ENCODE measurements around the gene INTS1.
"Not testable (repeated sequence)": the region's sequence is repeated elsewhere in the genome, so short reads cannot be mapped to it uniquely, and the experiment has no call there.

INTS1 gene

DNA sequence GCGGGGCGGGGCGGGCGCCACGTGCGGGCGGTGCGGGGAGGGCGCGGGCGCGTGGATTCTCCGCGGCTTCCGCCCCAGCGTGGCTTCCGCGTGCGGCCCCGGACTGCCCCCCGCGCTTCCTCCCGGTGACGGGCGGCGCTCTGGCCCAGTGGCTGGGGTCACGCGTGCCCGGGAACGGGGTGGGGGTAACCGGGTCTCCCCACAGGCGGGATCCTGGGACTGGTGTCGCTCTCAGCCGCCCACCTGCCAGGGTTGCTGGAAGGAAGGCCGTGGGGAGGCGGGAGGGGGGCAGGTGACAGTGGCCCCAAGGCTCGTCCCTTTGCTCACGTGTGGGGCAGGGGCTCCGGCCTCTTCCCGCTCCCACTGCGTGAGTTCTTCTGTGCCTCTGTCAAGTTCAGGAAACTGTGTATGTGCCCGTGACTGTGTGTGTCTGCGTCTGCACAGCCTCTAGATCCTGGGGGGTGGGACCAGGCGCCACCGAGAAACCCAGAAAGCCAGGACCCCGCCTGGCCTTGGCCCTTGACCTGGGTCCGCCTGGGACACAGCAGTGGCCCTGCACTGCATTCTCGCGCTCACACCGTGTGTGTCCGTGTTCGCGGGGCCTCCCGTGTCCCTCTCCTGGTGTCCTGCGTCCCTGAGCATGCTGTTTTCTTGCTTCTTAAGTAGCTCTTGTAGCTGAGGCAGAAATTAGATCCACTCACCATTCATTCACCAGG lies 27.2 kb upstream of the INTS1 start:
- DNase-seq = no peak

DNA sequence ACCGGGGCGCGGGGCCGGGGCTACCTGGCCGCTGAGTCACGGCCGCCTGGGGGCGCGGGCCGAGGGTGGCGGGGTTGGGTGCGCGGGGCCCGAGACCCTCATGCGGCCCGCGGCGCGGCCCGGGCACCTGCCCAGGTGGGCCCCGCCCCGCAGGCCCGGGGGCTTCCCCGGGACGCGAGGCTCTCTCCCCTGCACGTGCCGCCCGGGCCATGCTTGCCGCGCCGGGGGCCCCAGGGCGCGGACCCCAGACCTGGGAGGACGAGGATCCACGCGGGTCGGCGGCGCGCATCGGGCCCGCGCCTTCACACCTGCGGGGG lies 26.7 kb upstream of the INTS1 start:
- no peak for DNase-seq

DNA sequence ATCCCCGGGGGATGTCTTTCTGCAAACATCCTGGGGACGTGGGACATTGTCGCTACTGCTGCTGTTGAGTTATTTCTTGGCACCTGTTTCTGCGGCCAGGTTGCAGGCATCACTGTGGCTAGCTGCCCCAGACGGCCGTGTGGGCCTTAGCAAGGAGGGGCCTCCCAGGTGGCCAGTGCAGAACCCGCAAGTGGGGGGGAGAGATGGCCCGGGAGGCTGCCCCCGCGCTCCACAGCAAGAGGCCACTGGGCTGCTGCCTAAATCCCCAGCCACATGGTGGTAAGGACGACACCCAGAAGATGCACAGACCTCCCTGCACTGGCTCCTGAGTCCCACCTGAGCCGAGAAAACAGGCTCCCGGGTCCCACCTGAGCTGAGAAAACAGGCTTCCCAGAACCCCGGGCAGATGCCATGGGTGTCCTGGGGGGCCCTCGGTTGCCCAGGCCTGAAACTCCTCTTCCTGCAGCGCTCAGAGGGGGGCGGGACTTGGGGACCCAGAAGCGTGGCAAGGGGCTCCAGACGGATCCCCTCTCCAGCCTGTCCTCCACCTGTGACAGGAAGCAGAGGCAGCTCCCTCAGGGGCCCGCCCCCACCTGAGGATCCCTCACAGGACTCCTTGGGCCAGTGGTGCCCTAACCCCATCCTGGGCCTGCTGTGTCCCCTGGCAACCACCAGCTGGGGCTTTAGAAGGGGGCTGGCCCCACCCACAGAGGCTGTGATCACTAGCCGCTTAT lies 25.4 kb upstream of the INTS1 start:
- DNase-seq = no peak

DNA sequence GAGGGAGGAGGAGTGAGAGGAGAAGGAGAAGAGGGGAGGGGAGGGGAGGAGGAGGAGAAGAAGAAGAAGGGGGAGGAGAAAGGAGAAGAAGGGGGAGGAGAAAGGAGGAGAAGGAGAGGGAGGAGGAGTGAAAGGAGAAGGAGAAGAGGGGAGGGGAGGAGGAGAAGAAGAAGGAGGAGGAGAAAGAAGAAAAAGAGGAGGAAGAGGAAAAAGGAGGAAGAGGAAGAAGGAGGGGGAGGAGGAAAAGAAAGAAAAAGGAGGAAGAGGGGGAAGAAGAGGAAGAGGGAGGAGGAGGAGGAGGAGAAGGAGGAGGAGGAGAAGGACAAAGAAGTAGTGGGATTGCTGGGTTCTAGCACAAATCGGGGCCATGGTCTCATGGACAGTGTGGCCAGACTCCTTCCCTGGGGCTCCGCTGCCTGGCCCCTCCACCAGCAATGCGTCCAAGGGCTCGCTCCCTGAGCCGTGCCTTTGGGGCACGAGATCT lies 22.1 kb upstream of the INTS1 start:
- no peak for DNase-seq

DNA sequence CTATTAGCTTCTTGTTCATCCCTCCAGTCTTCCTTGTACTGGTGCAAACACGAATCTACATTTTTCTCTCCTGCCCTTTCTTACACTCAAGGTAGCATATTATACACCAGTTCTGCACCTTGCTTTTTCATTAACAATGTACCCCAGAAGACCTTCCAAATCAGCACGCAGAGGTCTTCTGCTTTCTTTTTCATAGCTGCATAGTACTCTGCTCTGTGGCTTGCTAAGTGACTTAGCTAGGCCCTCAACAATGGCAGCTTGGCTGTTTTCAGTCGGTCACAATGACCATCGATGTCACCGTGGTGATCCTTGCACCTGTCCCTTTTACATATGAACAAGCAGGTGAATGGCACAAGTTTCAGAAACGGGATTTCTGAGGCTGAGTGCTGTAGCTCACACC lies 21.2 kb upstream of the INTS1 start:
- DNase-seq = no peak

DNA sequence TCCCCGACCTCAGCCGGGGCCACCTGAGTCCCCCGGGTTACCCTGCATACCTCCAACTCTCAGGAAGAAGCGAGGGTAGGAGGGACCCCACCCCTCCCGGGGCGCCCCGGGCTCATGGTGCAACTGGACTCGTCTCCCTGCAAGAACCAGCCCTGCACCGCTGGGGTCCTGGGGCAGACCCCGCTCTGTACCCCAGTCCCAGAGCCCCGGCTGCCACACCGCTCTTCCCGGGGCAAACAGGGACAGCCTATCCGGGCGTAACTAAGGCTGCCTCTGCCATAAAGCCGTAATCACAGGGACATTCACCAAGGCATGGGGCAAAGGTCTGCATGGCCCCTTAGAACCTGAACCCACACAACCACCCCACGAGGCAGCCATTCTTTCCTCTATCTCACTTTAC lies 19.7 kb upstream of the INTS1 start:
- DNase-seq = no peak

DNA sequence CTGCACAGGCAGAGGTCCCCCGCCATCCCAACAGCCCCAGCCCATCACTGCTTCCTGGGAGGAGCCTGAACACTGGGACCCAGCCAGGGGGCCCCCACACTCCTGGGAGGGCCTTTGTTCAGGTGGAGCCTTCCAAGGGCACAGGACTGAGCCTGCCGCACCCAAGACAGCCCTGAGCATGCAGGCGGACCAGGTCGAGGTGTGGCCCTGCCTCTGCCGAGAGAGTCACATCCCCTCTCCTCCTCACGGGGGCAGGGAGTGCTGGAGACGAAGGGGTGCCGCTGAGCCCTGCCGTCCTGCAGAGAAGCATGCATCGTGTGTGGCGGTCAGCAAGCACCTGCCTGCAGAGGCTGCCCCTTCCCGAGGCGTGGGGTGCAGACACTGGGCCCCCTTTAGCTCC lies 19.0 kb upstream of the INTS1 start:
- DNase-seq = no peak

DNA sequence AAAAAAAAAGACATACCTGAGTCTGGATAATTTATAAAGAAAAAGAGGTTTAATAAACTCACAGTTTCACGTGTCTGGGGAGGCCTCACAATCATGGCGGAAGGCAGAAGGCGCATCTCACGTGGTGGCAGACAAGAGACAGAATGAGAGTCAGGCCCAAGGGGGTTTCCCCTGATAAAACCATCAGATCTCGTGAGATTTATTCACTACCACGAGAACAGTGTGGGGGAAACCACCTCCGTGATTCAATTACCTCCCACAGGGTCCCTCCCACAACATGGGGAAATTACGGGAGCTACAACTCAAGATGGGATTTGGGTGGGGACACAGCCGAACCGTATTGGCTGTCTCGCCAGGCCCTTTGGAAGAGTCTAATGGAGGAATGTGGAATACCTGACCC lies 17.3 kb upstream of the INTS1 start:
- no peak for DNase-seq

DNA sequence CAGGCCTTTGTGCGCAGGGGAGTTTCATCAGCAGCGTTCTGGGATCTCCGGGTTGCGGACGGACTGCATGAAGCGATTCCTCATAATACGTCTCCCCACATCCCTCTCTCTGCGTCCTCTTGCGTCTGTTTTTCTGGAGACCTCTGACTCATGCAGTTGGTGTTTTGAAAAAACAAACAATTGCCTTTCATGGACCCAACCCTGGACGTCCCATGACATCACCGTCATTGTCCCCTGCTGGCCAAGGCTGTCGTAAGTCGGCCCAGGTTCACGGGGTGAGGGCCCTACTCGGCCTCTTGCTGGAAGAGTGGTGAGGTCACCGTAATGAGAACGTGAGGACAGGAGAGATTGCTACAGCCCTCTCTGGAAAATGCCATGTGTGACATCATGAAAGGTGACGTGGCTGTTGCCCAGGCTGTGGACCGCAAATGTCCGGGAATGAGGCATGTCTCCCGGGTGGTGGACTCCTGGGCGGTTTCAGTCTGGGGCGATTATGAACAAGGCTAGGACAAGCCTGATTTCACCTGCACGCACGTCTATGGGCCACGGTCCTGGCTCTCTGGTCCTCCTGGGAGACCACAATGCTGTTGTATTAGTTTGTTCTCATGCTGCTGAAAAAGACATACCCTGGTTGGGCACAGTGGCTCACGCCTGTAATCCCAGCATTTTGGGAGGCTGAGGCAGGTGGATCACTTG lies 16.5 kb upstream of the INTS1 start:
- peak; percentile 70 for DNase-seq

DNA sequence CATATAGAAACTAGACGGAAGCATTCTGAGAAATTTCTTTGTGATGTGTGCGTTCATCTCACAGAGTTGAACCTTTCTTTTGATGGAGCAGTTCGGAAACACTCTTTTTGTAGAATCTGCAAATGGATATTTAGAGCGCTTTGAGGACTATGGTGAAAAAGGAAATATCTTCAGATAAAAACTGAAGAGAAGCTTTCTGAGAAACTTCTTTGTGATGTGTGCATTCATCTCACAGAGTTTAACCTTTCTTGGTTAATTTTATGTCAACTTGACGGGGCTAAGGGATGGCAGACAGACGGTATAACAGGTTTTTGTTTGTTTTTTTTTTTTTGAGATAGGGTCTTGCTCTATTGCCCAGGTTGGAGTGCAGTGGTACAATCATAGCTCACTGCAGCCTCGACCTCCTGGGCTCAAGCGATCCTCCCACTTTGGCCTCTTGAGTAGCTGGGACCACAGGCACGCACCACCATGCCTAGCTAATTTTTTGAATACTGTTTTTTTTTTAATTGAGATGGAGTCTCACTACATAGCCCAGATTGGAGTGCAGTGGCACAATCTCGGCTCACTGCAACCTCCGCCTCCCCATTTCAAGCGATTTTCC lies 15.2 kb upstream of the INTS1 start:
- DNase-seq = not testable (repeated sequence)

DNA sequence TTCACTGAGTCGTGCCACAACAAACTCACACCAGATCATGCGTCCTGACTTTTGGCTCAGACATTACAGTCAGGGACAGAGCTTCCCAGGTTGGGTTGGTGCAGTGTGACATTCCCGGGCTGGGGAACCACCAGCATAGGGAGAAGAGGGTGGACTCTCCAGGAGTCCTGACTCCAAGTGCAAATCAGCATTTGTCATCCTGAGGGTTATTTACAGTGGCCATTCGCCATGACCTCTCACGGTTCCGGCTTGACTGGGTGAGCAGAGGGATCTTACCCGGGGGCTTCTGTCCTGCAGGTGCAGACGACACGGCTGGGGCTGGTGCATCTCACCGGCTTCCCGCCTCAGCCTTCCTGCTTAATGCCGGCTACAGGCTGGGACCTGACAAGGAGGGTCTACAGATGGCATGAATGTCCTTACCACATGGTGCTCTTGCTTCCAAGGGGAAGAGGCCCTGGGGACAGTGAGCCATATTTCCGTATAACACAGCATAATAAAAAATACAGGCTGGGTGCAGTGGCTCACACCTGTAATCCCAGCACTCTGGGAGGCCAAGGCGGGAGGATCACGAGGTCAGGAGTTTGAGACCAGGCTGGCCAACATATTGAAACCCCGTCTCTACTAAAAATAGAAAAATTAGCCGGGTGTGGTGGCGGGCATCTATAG lies 12.5 kb upstream of the INTS1 start:
- no peak for DNase-seq

DNA sequence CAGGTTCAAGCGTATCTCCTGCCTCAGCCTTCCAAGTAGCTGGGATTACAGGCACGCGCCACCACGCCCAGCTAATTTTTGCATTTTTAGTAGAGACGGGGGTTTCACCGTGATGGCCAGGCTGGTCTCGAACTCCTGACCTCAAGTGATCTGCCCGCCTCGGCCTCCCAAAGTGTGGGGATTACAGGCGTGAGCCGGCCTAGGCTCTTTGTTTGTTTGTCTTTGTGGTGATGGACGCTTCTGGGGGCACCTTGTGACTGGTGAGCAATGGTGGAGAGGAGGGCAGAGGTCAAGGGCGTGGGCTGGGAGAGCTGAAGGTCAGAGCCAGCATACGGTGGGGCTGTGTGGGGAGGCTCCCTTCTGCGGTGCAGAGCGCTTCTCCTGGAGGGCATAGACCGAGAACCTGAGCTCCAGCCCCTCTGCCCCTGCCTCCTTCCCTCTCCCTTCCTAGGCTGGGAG lies 11.3 kb upstream of the INTS1 start:
- not testable (repeated sequence) for DNase-seq

DNA sequence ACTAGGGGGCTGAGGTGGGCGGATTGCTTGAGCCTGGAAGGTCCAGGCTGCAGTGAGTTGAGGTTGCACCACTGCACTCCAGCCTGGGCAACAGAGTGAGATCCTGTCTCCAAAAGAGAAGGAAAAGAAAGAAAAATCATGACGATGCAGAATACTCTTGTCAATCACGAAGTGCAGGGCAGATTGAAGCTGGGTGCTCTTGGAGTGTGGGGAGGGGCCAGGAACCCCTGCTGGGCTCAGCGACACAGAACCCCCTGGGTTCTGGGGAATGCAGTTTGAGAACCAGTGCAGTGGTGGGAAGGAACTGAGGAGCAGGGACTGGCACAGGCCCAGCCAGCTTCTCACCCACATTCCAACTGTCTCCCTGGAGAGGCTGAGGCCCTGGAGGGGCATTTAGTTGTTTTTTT lies 10.8 kb upstream of the INTS1 start:
- DNase-seq = no peak

DNA sequence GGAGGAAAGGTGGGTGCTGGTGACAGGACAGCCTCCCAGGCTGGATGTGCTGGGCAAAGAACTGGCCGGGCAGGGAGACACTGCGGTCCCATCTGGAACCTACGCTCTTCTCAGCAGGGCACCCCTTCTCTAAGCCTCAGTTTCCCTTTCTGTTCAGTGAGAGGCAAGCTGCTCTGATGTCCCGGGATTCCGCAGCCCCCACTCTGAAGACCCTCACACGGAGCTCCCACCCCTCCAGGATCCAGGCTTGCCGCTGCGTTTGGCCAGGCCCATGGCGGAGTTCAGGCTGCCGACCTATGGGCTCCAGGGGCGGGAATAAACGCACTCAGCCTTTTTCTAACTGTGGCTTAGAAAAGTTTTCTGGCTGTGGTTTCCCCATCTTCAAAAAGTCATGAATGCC lies 10.2 kb upstream of the INTS1 start:
- DNase-seq = no peak

DNA sequence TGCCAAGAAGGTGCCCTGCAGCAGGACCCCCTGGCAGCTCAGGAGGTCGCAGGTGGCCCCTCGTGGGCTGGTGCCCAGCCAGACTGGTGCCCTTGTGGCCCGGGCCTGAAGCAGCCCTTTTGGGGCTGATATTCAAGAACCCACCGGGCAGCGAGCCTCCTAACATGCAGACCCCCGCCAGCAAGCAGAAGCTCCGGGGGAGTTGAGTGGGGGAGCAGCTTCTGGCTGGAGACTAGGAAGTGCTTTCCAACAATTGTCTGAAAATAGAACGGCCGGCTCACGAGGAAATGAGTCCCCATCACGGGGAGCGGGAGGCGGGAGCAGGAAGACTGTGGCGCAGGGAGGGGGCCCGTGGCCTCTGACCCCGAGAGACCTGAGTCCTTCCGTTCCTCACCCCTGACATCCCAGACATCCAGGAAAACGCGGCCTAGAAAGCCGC lies 9.5 kb upstream of the INTS1 start:
- DNase-seq = no peak

DNA sequence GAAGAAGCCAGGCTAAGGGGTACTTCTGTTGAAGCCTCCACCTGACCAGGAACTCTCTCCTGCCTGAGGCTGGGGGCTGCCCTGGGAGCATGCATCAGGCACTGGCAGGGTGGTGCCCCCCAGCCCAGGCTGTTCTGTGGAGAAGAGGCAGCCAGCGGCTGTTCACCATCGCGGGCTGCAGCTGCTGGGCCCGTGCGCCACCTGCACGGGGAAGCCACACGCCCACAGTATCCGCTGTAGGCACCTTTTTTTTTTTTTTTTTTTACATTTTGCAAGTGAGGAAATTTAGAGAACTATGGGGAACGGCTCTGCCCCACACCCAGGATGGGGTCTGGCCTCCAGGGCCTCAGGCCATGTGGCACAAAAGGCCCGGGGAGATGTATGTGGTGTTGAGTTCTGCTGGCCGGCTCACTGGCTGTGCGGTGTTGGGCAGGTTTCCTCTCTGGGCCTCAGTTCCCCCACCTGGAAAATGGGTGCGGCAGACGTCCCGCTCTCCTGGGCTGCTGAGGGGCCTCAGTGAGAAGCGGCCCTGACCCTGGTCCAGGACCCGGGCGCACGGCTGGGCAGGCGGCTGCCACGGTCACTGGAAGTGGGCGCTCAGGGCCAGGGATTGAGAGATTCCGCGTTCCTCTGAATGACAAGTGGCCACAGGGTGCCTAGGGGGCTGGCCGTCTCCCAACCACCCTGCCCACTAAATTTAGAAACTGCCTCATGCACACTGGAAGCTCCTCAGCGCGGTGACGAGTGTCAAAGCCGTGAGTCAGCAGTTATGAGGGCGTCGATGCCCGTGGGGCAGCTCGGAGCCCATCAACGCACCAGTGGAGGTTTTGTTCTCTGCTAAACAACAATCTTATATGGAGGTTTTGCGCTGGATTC lies 8.8 kb upstream of the INTS1 start:
- DNase-seq = peak; percentile 43

DNA sequence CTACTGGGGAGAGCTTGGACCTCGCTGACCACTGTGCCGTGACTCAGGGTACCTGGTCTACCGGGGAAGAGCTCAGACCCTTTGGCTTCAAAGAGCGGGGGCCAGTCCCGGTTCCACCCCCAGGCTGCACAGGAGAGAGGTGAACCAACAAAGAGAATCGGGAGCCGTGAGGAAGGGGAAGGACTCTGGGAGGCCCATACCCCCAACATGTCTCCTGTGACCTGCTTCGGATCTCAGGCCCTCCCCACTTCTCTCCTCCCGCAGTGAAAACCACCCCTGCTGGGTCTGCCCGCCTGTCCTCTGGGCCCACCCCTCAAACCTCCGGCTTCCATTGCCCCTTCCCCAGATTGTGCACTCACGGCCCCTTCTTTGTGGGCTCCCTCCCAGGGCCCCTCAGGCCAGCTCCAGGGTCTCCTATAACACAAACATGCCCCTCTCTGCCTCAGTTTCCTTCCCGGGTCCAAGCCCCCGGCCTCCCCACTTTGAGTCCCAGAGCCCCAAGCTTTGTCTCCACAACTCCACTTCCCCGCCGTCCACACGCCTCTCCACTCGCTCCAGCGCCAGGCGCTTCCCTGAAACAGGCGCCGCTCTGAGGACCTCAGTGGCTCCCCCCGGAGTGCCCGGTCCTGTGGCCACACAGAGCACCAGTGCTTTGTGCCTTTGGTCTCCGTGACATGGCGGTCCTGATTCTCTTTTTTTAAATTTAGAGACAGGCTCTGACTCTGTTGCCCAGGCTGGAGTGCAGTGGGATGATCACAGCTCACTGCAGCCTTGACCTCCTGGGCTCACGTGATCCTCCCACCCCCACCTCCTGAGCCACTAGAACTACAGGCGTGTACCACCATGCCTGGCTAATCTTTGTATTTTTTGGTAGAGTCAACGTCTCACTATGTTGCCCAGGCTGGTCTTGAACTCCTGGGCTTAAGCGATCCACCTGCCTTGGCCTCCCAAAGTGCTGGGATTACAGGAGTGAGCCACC lies 7.5 kb upstream of the INTS1 start:
- no peak for DNase-seq

DNA sequence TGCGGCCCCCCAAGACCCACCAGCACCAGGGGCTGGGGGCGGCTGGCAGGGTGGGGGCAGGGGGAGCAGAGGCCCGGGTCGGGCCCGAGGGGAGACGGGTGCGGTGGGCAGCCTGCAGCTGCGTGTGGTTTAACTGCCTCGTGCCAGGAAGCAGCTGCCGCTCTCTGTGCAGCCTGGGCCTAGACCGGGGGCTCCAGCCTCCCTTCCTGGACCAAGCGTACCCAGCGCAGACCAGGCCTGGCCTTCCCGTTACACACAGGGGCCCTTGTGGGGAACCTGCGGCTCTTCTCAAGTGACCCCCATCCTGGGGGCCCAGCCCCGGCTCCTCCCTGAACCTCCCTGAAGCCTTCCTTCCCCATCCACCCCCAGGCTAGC lies 6.6 kb upstream of the INTS1 start:
- no peak for DNase-seq

DNA sequence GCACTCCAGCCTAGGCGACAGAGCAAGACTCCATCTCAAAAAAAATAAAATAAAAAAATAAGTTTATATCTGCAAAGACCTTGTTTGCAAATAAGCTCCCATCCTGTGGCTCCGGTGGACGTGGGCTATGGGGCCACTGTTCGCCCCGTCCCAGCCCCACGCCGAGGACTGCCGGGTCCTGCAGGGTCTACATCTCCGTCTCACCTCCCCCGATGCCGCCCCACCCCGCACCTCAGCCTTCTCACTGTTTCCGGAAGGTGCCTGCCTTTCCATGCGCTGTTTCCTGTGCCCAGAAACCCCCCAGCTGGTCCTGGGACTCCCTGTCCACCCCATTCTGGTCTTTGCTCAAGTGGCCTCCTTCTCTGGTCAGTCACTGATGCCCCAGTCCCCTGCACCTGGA lies 5.0 kb upstream of the INTS1 start:
- DNase-seq = no peak

DNA sequence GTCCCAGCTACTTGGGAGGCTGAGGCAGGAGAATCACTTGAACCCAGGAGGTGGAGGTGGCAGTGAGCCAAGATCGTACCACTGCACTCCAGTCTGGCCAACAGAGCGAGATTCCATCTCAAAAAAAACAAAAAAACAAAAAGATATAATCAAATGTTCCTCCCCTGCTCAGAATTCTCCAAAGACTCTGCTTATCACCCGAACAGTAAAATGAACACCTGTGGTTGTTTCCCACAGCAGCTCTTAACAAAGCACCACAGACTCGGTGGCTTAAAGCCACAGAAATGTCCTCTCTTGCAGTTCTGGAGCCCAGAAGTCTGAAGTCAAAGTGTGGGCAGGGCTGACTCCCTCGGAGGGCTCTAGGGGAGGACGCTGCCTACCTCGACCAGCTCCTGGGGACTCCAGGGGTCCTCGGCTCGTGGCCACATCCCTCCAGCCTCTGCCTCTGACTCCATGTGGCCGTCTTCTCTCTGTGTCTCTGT lies 4.1 kb upstream of the INTS1 start:
- no peak for DNase-seq

Measured in SHP77 treated with DMSO at 0.1 percent for 48 hours (cell line).